H1 (cell line): Measurements from ENCODE around the gene EGFL6. TPM values are rescaled to one million over a fixed set of nuclear protein-coding genes. Genes with fewer than 3 reads are reported as not detected.
"Not testable (repeated sequence)": the region's sequence is repeated elsewhere in the genome, so short reads cannot be mapped to it uniquely, and the experiment has no call there.

Experiments used
- CTCF ChIA-PET: fragments of 300-600 bp; sonication (Branson Sonifier 250); formaldehyde crosslinking; loops from one replicate; lab custom pipeline; 2021; ENCODE audit not compliant: partially characterized antibody; lab: Charles Lee
- POLR2A ChIA-PET: fragments of 300-600 bp; sonication (Branson Sonifier 250); formaldehyde crosslinking; loops from one replicate; lab custom pipeline; 2021; ENCODE audit warnings: inconsistent platforms; ENCODE audit not compliant: partially characterized antibody; lab: Charles Lee
- DNase-seq, 2 experiments: peaks; one replicate each; pipeline versions ENCODE4 v3.0.0 to v3.0.0-alpha.2; 2010 to 2022; ENCODE audit warnings: low spot score in 2 of 2, low read depth in 1 of 2, mixed read lengths in 1 of 2
- FAIRE-seq: peaks from 2 replicates; lab custom pipeline; 2011; peaks lifted over from hg19 to GRCh38; lab: Jason Lieb, UNC
- H2AFZ ChIP-seq: 2 replicates; pipeline ENCODE4 v1.8.1; 2012; ENCODE audit warnings: low read length, inconsistent platforms
- H2AK5ac ChIP-seq: 2 replicates; pipeline ENCODE4 v1.6.1; 2013; ENCODE audit warnings: low read depth, low read length
- H2BK120ac ChIP-seq: replicated peaks from 2 replicates; pipeline ENCODE3; 2013; ENCODE audit warnings: low read depth, low read length, inconsistent platforms
- H2BK12ac ChIP-seq: 2 replicates; pipeline ENCODE4 v1.6.1; 2013; ENCODE audit warnings: low read depth, low read length
- H2BK15ac ChIP-seq: 2 replicates; pipeline ENCODE4 v1.6.1; 2013; ENCODE audit warnings: low read length
- H2BK20ac ChIP-seq: 2 replicates; pipeline ENCODE4 v1.6.1; 2013; ENCODE audit warnings: low read length
- H2BK5ac ChIP-seq: 2 replicates; pipeline ENCODE4 v1.6.1; 2013; ENCODE audit warnings: low read depth, low read length
- H3K14ac ChIP-seq: 2 replicates; pipeline ENCODE4 v1.6.1; 2013; ENCODE audit warnings: inconsistent platforms; ENCODE audit not compliant: insufficient read length
- H3K18ac ChIP-seq: 2 replicates; pipeline ENCODE4 v1.6.1; 2013; ENCODE audit warnings: low read length; ENCODE audit errors: extremely low read depth
- H3K23ac ChIP-seq: 2 replicates; pipeline ENCODE4 v1.6.1; 2013; ENCODE audit warnings: inconsistent platforms; ENCODE audit not compliant: insufficient read length
- H3K23me2 ChIP-seq: 2 replicates; pipeline ENCODE4 v1.6.1; 2013; ENCODE audit warnings: low read depth, low read length
- H3K27ac ChIP-seq: 2 replicates; pipeline ENCODE4 v1.6.1; 2011; ENCODE audit warnings: low read depth, low read length, inconsistent platforms
- H3K27me3 ChIP-seq, 4 experiments: replicated peaks in 1 of 4; 1 replicate in 1 of 4; 2 replicates in 3 of 4; pipeline versions ENCODE4 v1.6.1 to v1.8.1; 2011 to 2013; ENCODE audit warnings: low read length in 3 of 4, mild to moderate bottlenecking in 3 of 4, inconsistent platforms in 2 of 4, mixed read lengths in 2 of 4, moderate library complexity in 1 of 4; ENCODE audit not compliant: control insufficient read depth in 3 of 4, insufficient read depth in 3 of 4; ENCODE audit errors: extremely low read depth in 1 of 4
- H3K36me3 ChIP-seq, 4 experiments: 2 replicates each; pipeline versions ENCODE4 v1.6.1 to v1.8.1; 2011 to 2013; ENCODE audit warnings: mild to moderate bottlenecking in 4 of 4, low read length in 3 of 4, moderate library complexity in 2 of 4, control low read depth in 1 of 4, inconsistent platforms in 1 of 4; ENCODE audit not compliant: insufficient read depth in 4 of 4, control insufficient read depth in 2 of 4
- H3K4ac ChIP-seq: replicated peaks from 2 replicates; pipeline ENCODE3; 2013; ENCODE audit warnings: low read length, low read depth, mixed read lengths, inconsistent platforms; ENCODE audit not compliant: insufficient read length
- H3K4me1 ChIP-seq, 4 experiments: replicated peaks in 1 of 4; 1 replicate in 1 of 4; 2 replicates in 3 of 4; pipeline versions ENCODE4 v1.6.1 to v1.8.1; 2011 to 2013; ENCODE audit warnings: low read length in 3 of 4, inconsistent platforms in 2 of 4, mixed read lengths in 1 of 4; ENCODE audit not compliant: insufficient read depth in 4 of 4, control insufficient read depth in 3 of 4
- H3K4me2 ChIP-seq, 2 experiments: 2 replicates each; pipeline versions ENCODE4 v1.6.1 to v1.8.1; 2011 to 2013; ENCODE audit warnings: low read depth in 2 of 2, low read length in 2 of 2, control low read depth in 1 of 2, inconsistent platforms in 1 of 2, mild to moderate bottlenecking in 1 of 2; ENCODE audit not compliant: insufficient read depth in 1 of 2
- H3K4me3 ChIP-seq, 4 experiments: fragments of 200-600, 300-600 bp in 1 of 4; sonication (generic), shearing (Covaris generic), sonication (Bioruptor Twin) in 1 of 4; 2 replicates each; pipeline versions ENCODE4 v1.5.1 to v1.8.1; 2011 to 2016; ENCODE audit warnings: low read length in 4 of 4, low read depth in 3 of 4, control low read depth in 2 of 4, inconsistent platforms in 2 of 4, mild to moderate bottlenecking in 2 of 4, mixed read lengths in 1 of 4, moderate library complexity in 1 of 4; ENCODE audit not compliant: insufficient read depth in 2 of 4; ENCODE audit errors: extremely low read depth in 1 of 4
- H3K56ac ChIP-seq: replicated peaks from 2 replicates; pipeline ENCODE3; 2013; ENCODE audit warnings: low read depth, mild to moderate bottlenecking, mixed read lengths, low read length, inconsistent platforms; ENCODE audit not compliant: insufficient read length
- H3K79me1 ChIP-seq: 2 replicates; pipeline ENCODE4 v1.6.1; 2013; ENCODE audit warnings: low read depth, low read length, control low read depth
- H3K79me2 ChIP-seq, 2 experiments: 2 replicates each; pipeline versions ENCODE4 v1.6.1 to v1.8.1; 2012 to 2013; ENCODE audit warnings: low read length in 2 of 2, mild to moderate bottlenecking in 2 of 2, inconsistent platforms in 1 of 2; ENCODE audit not compliant: insufficient read depth in 2 of 2, control insufficient read depth in 1 of 2
- H3K9ac ChIP-seq, 4 experiments: replicated peaks in 1 of 4; 1 replicate in 1 of 4; 2 replicates in 3 of 4; pipeline versions ENCODE4 v1.6.1 to v1.8.1; 2011 to 2013; ENCODE audit warnings: low read depth in 3 of 4, low read length in 3 of 4, control low read depth in 2 of 4, mild to moderate bottlenecking in 2 of 4, moderate library complexity in 2 of 4, inconsistent platforms in 1 of 4; ENCODE audit errors: extremely low read depth in 1 of 4
- H3K9me3 ChIP-seq, 2 experiments: 2 replicates each; pipeline versions ENCODE4 v1.6.1 to v1.8.1; 2012 to 2013; ENCODE audit warnings: mild to moderate bottlenecking in 2 of 2, moderate library complexity in 2 of 2, control low read depth in 1 of 2, inconsistent platforms in 1 of 2, low read depth in 1 of 2, low read length in 1 of 2, mixed read lengths in 1 of 2; ENCODE audit not compliant: insufficient read depth in 2 of 2
- H4K20me1 ChIP-seq, 2 experiments: replicated peaks in 1 of 2; 2 replicates each; pipeline versions ENCODE3 to v1.8.1; 2011 to 2013; ENCODE audit warnings: inconsistent platforms in 2 of 2, low read length in 2 of 2, mild to moderate bottlenecking in 1 of 2; ENCODE audit not compliant: insufficient read depth in 2 of 2, control insufficient read depth in 1 of 2
- H4K5ac ChIP-seq: 2 replicates; pipeline ENCODE4 v1.6.1; 2013; ENCODE audit warnings: low read length, low read depth, mixed read lengths, inconsistent platforms; ENCODE audit not compliant: insufficient read length
- H4K8ac ChIP-seq: 2 replicates; pipeline ENCODE4 v1.8.0; 2013; ENCODE audit warnings: mild to moderate bottlenecking, moderate library complexity, low read length, inconsistent platforms; ENCODE audit not compliant: insufficient read depth; ENCODE audit errors: extremely low read depth
- H4K91ac ChIP-seq: replicated peaks from 2 replicates; pipeline ENCODE3; 2013; ENCODE audit warnings: low read length, mixed read lengths, inconsistent platforms; ENCODE audit not compliant: insufficient read length
- WGBS, 2 experiments: shearing (Covaris generic) in 1 of 2; methylation state at CpG; one replicate each; pipeline versions ENCODE4 v1.1.6 to v1.1.7; 2013 to 2015; ENCODE audit warnings: low lambda C conversion rate in 2 of 2, mixed read lengths in 2 of 2, inconsistent platforms in 1 of 2, low coverage in 1 of 2, missing lambda C conversion rate in 1 of 2; ENCODE audit not compliant: insufficient replicate concordance in 2 of 2, insufficient coverage in 1 of 2, insufficient read length in 1 of 2; ENCODE audit errors: extremely low coverage in 1 of 2, missing lambda C conversion rate in 1 of 2; 5-methylcytosine and 5-hydroxymethylcytosine counted together
- polyA plus RNA-seq, 7 experiments: library from polyadenylated mRNA; depleted of rRNA in 3 of 7; stranded (reverse) in 5 of 7; unstranded in 2 of 7; fragments of >200 nt in 5 of 7; fragments of 200-250 nt in 2 of 7; gene quantifications; 1 replicate in 5 of 7; 2 replicates in 1 of 7; 4 replicates in 1 of 7; pipeline versions ENCODE4 v1.2.1 to v1.2.3, GENCODE V29; 2011 to 2013; ENCODE audit warnings: missing spikeins in 2 of 7, mixed read lengths in 2 of 7
- total RNA-seq: library from RNA; stranded (reverse); fragmentation: NEBNext Ultra II Directional; extraction: Animal tissue kit (Norgen Biotek cat#: 25700); gene quantifications from 2 replicates; pipeline ENCODE4 v1.2.1, GENCODE V29; 2021

EGFL6 gene
- total and polyA plus RNA-seq, 2 of the 8 experiments (the other 6 are each of a cell fraction or from before 2014, with no cell fraction given): 0.93 to 1.1 TPM

- H4K8ac ChIP-seq, H3K23me2 ChIP-seq, H4K91ac ChIP-seq, H3K4ac ChIP-seq, H3K27me3 ChIP-seq, H3K9ac ChIP-seq, H2BK20ac ChIP-seq, H4K5ac ChIP-seq, H3K36me3 ChIP-seq, H2BK12ac ChIP-seq, H3K18ac ChIP-seq, H3K9me3 ChIP-seq, H2BK5ac ChIP-seq, H2BK120ac ChIP-seq, H2AFZ ChIP-seq, DNase-seq, H3K79me2 ChIP-seq, H3K27ac ChIP-seq, FAIRE-seq, H3K79me1 ChIP-seq, CTCF ChIA-PET, H2BK15ac ChIP-seq, H2AK5ac ChIP-seq, H4K20me1 ChIP-seq, H3K4me2 ChIP-seq, H3K4me3 ChIP-seq, H3K23ac ChIP-seq, POLR2A ChIA-PET, H3K4me1 ChIP-seq, H3K56ac ChIP-seq, H3K14ac ChIP-seq: not testable (repeated sequence)
- WGBS, 2 experiments: 83% methylated on average over 3 of the region's 4 CpGs; no CpG with 5 or more reads in 1 of the 2 experiments
These were observed 110.3 kb downstream of the EGFL6 start for GRCh38 chrX:13679700-13680099.
